ENCODE results near the gene GPAM.

DNA sequence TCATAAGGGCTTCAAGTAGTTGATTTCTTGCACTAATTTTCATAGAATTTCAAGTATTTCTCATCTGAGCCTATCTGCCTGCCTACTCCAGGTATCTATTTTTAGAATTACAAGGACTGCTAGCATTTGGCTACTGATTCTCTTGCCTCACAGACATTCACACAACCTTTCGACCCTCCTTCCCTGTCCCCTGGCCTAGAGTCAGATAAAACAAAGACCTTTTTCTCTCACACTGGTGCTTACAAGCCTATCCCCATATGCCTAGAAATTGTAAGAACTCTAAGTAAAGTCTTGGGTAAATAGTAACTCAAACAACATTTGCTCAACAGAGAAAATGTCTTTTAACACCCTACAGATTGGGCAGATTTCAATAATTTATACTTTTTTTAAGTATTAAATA, 6.3 kb downstream of the GPAM start:
- TF ChIP-seq, protein P1, sequence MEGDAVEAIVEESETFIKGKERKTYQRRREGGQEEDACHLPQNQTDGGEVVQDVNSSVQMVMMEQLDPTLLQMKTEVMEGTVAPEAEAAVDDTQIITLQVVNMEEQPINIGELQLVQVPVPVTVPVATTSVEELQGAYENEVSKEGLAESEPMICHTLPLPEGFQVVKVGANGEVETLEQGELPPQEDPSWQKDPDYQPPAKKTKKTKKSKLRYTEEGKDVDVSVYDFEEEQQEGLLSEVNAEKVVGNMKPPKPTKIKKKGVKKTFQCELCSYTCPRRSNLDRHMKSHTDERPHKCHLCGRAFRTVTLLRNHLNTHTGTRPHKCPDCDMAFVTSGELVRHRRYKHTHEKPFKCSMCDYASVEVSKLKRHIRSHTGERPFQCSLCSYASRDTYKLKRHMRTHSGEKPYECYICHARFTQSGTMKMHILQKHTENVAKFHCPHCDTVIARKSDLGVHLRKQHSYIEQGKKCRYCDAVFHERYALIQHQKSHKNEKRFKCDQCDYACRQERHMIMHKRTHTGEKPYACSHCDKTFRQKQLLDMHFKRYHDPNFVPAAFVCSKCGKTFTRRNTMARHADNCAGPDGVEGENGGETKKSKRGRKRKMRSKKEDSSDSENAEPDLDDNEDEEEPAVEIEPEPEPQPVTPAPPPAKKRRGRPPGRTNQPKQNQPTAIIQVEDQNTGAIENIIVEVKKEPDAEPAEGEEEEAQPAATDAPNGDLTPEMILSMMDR (IDR thresholded peaks at IDR 0.05; ENCODE audit: low read depth, low read length, missing input control), result no peak
- TF ChIP-seq, protein P2, sequence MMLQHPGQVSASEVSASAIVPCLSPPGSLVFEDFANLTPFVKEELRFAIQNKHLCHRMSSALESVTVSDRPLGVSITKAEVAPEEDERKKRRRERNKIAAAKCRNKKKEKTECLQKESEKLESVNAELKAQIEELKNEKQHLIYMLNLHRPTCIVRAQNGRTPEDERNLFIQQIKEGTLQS (IDR thresholded peaks at IDR 0.05), result no peak
- TF ChIP-seq, protein P3, sequence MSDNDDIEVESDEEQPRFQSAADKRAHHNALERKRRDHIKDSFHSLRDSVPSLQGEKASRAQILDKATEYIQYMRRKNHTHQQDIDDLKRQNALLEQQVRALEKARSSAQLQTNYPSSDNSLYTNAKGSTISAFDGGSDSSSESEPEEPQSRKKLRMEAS (IDR thresholded peaks at IDR 0.05), result no peak
- peak in 1 of 2 donors; percentile 8 for TF ChIP-seq JUND (IDR thresholded peaks at IDR 0.05)
- TF ChIP-seq FOXA1 (IDR thresholded peaks at IDR 0.05), result no peak
- TF ChIP-seq, protein P4, sequence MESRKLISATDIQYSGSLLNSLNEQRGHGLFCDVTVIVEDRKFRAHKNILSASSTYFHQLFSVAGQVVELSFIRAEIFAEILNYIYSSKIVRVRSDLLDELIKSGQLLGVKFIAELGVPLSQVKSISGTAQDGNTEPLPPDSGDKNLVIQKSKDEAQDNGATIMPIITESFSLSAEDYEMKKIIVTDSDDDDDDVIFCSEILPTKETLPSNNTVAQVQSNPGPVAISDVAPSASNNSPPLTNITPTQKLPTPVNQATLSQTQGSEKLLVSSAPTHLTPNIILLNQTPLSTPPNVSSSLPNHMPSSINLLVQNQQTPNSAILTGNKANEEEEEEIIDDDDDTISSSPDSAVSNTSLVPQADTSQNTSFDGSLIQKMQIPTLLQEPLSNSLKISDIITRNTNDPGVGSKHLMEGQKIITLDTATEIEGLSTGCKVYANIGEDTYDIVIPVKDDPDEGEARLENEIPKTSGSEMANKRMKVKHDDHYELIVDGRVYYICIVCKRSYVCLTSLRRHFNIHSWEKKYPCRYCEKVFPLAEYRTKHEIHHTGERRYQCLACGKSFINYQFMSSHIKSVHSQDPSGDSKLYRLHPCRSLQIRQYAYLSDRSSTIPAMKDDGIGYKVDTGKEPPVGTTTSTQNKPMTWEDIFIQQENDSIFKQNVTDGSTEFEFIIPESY (IDR thresholded peaks at IDR 0.05), result no peak
- TF ChIP-seq YY1 (IDR thresholded peaks at IDR 0.05), result no peak
- TF ChIP-seq SP1 (IDR thresholded peaks at IDR 0.05), result peak; percentile 43
- no peak for TF ChIP-seq GABPA (IDR thresholded peaks at IDR 0.05 in 1 of 2, conservative IDR thresholded peaks at IDR 0.05 in 1 of 2)
- TF ChIP-seq TAF1 (conservative IDR thresholded peaks at IDR 0.05), result no peak
- TF ChIP-seq, protein P5, sequence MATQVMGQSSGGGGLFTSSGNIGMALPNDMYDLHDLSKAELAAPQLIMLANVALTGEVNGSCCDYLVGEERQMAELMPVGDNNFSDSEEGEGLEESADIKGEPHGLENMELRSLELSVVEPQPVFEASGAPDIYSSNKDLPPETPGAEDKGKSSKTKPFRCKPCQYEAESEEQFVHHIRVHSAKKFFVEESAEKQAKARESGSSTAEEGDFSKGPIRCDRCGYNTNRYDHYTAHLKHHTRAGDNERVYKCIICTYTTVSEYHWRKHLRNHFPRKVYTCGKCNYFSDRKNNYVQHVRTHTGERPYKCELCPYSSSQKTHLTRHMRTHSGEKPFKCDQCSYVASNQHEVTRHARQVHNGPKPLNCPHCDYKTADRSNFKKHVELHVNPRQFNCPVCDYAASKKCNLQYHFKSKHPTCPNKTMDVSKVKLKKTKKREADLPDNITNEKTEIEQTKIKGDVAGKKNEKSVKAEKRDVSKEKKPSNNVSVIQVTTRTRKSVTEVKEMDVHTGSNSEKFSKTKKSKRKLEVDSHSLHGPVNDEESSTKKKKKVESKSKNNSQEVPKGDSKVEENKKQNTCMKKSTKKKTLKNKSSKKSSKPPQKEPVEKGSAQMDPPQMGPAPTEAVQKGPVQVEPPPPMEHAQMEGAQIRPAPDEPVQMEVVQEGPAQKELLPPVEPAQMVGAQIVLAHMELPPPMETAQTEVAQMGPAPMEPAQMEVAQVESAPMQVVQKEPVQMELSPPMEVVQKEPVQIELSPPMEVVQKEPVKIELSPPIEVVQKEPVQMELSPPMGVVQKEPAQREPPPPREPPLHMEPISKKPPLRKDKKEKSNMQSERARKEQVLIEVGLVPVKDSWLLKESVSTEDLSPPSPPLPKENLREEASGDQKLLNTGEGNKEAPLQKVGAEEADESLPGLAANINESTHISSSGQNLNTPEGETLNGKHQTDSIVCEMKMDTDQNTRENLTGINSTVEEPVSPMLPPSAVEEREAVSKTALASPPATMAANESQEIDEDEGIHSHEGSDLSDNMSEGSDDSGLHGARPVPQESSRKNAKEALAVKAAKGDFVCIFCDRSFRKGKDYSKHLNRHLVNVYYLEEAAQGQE (IDR thresholded peaks at IDR 0.05), result peak; percentile 11

Data from liver (tissue), 3 donors.